Measurements from ENCODE around the gene DLK1. TPM values are rescaled to one million over a fixed set of nuclear protein-coding genes. Genes with fewer than 3 reads are reported as not detected.

DLK1 gene
- total RNA-seq, 1 donor from 2014 or later: 592 TPM

DNA sequence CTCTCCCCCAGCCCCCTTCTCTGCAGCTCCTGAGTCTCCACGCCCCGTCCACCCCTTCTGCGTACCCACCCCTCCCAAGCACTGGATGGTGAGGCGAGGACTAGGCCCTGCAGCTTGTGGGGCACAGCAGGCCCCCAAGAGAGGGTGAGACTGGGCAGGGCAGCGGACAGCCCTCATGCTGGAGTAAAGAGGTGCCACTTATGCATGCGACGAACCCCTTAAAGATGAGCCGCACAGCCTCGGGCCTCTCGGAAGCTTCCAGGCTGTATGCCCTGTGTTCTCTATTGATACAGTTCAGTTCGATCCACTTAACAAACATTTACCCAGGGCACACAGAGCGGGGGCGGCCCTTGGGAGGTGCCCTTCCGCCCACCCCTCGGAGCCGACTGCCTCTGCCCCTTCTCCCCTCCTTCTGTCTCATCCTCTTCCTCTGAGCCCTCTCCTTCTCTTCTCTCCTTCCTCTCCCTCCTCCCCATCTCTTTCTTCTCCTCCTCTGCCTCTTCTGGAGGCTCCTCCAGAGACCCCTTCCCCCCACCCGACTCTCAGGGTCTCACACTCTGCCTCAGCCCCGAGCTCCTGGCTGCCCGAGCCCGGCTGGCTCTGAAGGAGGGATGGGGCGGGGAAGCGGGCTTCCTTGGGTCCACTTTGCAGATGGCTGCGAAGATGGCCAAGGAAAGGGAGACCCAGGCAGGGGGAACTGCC is 32.7 kb upstream of the DLK1 start:
- no peak for DNase-seq (ENCODE audit: low spot score)

DNA sequence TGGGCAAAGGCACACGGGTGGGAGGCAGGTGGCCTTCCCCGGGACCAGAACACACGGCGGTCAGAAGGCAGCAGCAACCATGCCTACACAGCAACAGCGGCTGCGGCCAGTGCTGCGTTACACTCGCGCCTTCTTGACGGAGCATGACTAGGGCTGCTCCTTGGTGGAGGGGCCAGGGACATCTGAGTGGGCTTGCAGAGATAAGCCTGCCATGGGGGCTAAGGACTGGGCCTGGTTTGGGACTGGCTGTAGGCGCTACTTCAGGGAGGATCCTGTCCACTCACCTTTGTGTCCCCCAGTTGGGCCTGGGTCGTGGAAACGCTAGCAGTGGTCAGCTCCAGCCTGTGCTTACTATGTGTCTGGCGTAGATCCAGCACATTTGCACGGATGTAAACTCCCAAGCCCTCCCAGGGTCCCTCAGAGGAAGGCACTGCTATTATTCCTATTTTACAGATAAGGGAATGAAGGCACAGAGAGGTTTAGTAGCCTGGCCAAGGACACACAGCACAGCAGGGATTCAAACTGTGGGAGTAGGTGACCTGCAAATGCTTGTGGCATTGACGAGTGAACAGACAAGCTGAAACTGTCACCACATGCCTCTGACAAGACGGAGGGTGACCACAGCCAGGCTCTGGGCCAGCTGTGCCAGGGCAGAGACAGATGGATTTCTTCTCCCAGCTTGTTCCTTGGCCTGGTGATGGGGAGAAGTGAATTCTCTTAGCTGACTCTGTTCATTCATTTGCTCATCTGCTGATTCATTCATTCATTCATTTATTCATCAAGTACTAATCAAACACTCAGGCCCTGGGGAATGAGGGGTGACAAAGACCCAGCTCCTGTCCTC is 31.9 kb upstream of the DLK1 start:
- DNase-seq (ENCODE audit: low spot score): no peak

DNA sequence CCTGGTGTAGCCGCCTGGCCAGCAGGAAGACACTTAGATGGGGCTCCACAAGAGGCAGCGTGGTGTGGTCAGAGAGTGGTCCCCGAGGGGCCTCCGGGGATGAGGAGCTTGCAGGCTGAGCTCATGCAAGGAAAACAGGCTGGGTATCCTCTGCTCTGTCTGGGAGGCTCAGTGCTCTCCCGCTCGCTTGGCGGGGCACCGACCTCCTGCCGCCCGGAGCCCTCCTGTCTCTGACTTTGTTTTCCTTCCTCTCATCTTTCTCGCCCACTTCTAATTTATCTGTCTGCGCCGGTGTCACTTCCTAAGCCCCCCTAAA is 31.3 kb upstream of the DLK1 start:
- DNase-seq (ENCODE audit: low spot score): peak; percentile 72

DNA sequence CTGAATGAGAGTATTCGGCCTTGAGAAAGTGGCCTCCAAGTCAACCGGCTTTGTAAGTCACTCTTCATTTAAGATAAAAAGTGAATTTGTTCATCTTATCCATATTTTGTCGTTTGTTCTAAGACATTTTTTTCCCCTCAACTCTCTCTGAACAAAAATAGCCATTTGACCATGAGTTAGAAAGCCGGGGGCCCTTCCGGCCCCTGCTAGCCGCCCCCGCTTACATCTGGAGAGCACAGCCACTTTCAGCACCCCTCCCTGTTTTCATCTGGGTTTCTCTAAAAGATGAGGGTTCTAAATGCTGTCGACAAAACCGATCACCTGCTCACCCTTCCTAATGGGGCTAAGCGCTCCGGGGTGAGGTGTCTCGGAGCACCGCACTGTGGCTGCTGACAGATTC is 30.7 kb upstream of the DLK1 start:
- DNase-seq (ENCODE audit: low spot score): no peak

DNA sequence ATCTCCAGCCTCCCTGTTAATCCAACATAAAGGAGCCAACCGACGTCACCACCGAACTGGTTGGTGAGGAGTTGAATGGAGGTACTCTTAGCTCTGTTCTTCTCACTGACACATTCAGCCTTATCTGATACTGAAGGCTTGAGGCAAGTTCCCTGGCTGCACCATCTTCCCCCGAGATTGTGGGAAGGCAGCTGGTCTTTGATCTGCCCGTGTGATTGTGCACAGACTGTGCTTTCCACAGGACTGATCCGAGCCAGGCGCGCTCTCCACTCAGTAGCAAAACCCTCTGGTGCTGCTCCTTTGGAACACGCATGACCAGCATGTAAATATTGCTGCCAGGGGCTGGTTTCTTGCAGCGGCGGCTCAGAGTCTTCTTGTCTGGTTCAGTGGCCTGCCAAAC is 30.1 kb upstream of the DLK1 start:
- peak; percentile 99 for DNase-seq (ENCODE audit: low spot score)

DNA sequence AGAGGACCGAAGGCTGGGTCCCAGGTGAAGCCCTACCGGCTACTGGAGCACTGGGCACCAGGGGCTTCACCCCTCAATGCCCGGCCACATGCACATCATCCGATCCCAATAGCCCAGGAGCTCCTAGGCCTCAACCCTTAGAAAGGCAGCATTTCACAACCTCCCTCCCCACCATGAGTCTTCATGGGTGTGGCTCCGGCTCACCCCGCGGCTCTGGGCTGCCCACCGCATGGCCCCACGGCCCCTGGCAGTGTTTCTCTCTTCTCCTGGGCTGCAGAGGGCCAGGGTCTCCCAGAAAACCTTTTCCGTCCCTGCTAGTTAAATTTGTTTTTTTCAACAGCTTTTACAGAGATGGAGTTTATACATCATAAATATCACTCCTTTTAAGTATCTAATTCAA is 28.6 kb upstream of the DLK1 start:
- DNase-seq (ENCODE audit: low spot score): no peak

DNA sequence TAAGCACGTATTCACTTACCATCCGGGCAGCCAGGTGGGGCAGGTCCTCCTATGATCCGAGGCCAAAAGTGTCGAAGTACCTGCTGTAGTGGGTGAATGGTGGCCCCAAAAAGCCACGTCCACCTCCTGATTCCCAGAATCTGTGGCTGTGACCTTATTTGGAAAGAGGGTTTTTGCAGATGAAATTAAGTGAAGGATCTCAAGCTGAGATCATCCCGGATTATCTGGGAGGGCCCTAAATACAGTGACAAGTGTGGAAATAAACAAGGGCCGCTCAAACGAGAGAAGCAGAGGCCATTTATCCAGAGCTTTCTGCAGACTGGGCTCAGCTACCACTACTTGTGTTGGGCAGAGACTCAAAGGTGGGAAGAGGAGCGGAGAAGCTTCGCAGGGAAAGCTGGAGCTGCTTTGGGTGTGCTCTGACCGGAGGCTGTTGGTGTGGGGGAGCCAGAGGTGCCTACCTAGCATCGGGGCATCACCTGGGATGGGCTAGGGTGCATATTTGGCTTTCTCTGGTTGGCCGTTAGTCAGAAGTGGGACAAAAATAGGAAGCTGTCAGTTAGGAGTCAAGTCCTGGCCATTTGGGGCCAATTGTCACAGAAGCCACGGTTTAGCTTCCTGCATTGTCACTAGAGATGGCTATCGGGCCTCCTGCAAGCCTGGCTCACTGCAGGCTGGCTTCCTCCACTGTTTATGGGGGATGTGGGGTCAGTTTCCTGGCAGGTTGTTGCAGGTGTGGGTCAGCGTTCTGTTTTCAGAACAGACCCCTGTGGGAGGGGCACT is 27.8 kb upstream of the DLK1 start:
- peak; percentile 79 for DNase-seq (ENCODE audit: low spot score)

DNA sequence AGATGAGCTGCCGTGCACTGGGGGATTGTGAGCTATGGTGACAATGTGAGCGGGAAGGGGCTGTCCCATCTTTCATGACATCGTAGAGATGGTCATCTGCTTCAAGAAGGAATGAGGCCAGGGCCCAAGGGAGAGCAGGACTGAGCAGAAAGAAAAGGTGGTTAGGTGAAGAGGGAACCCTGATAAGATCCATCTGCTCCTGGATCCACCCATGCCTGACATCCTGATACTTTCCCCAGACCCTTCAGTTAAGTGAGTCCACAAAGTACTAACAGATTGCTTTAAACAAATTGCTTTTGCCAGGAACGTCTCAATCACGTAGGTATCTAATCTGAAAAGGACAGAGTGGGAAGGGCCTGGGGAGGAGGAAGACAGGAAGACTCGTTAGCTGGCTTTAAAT is 25.4 kb upstream of the DLK1 start:
- no peak for DNase-seq (ENCODE audit: low spot score)

DNA sequence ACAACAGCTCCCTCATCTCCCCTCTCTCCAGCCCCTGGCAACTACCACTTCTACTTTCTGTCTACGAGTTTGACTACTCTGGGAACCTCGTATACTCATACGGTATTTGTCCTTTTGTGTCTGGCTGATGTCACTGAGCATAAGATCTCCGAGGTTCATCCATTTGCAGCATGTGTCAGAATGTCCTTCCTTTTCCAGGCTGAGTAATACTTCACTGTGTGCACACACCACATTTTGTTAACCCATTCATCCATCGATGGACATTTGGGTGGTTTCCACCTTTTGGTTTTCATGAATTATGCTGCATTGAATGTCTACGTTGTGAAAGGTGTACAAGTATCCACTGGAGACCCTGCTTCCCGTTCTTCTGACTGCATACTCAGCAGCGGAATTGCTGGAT is 24.1 kb upstream of the DLK1 start:
- DNase-seq (ENCODE audit: low spot score): no peak

DNA sequence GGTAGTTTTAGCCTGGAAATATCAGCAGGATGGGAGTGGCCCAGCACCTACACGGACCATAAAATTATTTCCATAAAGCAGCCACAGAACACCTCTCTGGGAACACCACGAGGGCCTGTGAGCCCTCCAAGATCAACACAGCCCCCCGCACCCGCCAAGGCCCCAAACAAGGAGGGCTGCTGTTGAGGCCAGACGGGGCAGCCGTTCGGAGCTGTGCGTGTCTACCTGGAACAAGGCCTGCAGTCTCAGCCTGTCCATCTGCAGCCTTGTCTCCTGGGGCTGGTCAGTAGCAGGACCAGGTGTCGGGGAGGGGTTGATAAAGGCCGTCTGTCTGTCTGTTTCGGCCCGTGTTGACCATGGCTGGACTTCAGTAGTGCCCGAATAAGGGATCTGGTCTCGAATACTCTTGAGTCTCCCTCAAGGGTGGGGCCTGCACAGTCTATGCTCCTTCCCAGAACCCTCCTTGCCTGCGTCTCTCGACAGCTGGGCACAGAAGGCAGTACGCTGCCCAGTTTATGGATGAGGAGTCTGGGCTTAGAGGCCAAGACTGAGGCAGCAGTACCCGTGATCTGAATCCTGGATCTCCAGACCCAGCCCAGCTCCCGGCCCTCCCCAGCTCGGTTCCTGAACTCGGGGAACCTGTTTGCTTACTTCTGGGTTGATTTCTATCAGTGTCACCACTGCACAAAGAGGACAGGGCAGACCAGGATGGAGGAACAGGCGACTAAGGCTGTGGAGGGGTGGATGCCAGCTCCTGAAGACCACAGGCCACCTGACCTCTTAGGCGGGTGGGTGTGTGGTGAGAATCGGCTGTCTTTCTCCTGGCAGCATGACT is 23.1 kb upstream of the DLK1 start:
- DNase-seq (ENCODE audit: low spot score): peak; percentile 60

DNA sequence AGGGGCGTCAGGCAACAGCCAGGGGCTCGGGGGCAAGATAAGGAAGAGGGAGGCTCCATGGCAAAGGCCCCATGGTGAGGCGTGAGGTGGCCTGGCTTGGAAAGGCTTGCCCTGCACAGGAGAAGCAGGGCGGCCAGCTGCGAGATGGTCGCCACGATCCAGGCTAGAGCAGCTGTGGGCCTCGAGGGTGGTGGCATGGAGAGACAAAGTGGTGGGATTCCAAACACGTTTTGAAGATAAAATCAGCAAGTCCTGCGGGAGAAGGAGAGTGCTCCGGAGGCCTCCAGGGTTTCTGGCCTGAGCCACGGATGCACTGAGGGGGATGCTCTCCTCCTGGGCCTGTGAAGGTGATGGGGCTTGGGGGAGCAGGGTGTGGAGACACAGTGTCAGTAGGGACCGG is 20.5 kb upstream of the DLK1 start:
- DNase-seq (ENCODE audit: low spot score): no peak

DNA sequence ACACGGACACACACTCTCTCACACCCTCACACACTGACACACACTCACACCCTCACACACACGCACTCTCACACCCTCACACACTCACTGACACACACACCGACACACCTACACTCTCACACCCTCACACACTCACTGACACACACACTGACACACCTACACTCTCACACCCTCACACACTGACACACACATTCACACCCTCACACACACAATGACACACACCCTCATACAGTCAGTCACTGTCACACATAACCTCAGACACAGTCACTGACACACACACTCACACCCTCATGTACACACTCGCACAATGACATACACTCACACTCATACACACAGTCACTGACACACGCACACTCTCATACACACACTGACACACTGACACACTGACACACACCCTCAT is 19.8 kb upstream of the DLK1 start:
- no peak for DNase-seq (ENCODE audit: low spot score)

DNA sequence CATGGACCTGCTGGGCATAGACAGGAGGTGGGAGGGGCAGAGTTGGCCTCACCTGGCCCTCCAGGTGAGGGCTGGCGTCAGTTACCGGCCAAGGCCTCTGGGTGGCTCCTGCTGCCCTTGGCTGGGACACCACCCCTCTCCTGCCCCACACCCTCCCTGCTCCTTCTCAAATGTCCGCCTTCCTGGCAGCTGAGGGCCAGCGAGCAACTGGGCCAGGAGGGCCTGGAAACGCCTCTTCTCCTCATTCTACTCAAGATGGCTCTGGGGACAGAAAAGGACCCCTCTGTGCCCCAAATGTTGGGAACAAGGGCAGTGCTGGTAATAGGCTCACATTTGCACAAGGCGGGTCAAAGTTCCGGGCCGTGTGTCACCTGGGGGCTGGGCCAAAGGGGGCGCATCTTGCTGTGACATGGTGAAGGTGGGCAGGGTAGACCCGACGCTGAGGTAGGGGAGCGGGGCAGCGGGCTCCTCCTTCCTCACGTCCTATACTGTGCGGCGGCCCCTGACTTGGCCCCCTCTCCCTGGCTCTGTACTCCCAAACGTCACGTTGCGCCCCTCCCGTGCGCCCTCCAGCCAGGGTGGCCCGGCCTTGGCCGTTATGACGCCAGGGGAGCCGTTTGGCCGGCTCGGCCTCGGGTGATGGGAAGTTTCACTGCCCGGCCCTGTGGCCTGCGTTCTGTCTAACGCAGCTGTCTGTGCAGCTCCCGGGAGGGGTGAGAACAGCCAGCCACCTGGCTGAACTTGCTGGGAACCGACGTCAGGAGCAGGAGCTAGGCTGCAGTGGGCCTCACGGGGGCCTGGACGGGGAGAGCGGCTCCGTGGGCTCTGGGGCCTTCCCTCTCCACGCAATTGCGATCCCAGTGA is 18.0 kb upstream of the DLK1 start:
- DNase-seq (ENCODE audit: low spot score): peak; percentile 98

DNA sequence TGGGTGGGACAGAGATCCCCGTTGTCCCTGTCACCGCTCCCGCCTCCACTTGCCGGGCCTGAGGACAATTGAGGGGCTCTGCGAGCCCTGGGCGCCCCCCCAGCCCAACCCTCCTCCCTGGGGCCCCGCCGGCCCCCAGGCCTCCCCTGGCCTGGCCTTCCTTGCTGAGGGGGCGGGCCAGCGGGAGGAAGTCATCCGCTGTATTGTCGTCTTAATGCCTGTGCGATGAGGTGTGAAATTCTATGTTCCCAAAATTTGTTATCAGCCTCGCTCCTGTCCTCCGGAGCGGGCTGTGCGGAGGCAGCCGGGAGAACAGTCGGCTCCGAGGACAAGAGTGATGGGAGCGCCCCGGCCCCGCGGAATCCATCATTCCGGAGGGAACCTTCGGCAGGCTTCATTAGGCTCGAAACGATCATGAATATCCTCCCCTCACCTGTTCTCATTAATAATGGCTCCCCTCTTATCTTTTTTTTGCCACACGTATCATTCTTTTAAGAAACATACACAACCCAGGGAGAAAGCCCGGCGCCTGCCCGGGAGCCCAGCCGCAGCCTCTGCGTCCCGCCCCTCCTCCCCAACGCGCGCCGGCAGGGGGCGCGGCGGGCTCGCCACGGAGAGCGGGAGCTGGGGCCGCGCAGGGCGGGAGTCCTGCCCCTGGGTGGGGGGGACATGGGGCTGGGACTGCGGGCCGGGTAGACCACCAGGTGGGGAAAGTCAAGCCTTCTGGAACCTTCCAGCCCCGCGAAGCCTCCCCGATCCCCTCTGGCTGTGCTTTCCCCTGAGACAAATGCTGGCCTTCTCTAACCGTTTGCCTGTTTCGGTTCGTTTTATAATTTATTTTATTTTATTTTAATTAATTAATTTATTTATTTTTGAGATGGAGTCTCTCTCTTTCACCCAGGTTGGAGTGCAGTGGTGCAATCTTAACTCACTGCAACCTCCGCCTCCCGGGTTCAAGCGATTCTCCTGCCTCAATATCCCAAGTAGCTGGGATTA is 17.1 kb upstream of the DLK1 start:
- DNase-seq (ENCODE audit: low spot score): peak; percentile 65

DNA sequence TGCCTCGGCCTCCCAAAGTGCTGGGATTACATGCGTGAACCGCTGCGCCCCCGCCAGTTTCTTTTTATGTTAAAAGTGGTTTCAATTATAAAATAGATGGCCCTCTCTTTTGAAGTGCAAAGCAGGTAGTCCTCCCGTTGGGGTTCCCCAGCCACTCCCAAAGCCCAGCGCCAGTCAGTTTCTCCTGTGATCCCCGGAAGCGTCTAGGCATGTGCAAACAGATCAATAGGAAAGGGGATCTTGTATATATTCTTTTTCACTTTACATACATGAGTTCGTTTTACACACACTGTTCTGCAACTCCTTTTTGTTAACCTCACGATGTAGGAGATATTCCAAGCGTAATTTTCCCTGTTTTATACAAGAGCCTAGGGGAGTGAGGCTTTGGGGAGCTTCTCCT is 16.3 kb upstream of the DLK1 start:
- DNase-seq (ENCODE audit: low spot score): no peak

DNA sequence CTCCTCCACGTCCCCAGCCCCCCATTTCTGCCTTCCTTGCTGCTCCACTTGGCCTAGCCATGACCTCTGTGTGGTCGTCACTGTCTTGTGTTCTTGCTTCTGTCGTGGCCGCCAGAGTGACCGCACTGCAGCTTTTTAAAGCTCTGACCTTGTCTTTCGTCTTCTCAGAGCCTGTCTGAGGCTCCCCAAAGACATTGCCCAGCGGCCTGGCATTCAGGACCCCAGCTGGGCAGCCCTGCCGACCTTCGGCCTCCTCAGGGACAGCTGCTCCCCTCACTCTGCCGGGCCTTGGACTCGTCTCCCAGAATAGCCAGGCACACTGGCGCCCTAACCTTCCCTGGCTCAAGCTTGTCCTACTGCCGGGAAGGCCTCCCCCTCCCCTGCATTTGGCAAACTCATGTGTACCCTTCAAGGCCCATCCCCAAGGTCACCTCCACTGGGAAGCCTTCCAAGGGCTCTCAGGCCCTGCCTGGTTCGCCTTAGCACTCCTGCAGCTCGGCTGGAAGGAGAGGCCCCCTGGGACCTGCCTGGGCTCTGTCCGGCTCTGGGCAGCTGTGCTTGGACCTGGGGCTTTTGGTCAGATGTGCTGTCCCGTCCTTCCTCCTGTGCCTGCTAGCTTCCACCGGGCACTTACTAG is 15.7 kb upstream of the DLK1 start:
- no peak for DNase-seq (ENCODE audit: low spot score)

DNA sequence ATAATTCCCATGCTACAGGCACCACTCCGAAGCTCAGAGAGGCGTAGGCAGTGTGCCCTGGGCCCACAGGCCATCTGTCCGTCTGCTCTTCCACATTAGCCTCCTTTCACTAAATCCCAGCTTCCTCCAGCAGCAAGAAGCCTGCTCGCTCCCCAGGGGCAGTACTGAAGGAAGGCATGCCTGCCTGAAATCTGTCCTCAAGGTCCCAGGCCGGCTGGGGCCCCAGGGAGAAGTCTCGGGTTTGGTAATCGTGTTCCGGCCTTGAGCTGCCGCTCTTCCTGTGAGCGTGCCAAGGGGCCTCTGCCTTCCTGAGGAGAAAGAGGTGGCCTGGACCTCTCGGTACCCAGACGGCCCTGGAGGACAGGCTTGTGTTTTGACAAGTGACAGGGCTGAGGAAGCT is 15.2 kb upstream of the DLK1 start:
- peak; percentile 67 for DNase-seq (ENCODE audit: low spot score)

DNA sequence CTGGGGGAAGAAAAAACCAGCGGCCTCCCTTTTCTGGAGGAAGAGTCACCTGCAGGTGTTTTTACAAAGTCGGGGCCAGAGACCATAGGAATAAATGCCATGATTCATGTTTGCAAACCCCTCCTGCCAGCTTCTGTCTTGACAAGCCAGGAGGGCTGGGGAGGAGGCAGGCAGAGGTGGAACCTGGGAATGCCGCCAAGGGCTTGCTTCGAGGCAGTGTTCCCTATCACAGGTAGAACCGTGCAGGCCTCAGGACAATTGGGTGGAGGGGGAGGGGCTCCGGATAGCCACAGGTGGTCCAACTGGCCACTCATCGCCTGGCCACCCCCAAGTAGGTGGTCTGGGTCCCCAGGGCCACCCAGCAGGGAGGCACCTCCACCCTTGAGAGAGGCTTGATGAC is 14.2 kb upstream of the DLK1 start:
- DNase-seq (ENCODE audit: low spot score): no peak

DNA sequence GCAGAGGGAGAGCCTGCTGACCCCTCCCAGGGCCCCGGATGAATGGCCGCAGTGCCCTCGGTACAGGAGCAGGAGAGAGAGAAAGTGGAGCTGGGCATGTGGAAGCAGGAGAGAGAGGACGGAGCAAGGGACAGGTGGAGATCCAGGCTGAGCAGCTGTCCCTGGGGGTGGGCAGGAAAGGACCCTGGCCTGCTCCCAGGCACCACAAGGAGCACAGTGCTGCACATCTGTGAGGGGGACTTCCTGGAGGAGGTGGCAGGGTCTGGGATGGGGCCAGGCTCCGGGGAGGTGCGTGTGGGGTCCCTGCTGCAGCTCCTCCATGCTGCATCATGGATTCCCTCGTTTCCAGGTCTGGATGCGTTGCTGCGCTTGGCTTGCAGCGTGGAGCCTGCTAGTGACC is 13.0 kb upstream of the DLK1 start:
- no peak for DNase-seq (ENCODE audit: low spot score)

Measured in umbilical cord (tissue), 2 donors.